Fibroblast of the aortic adventitia (primary cell): ENCODE results near the gene LGALS12. TPM values are rescaled to one million over a fixed set of nuclear protein-coding genes. Genes with fewer than 3 reads are reported as not detected.

Source experiments
- DNase-seq: peaks from one replicate; pipeline ENCODE4 v3.0.0-alpha.2; 2010; ENCODE audit warnings: low read depth
- H3K4me3 ChIP-seq: 2 replicates; pipeline ENCODE4 v1.5.1; 2011; ENCODE audit warnings: low read depth, mild to moderate bottlenecking, control low read depth, low read length, moderate library complexity
- CTCF ChIP-seq: IDR thresholded peaks from 2 replicates; pipeline ENCODE4 v1.5.1; 2011; ENCODE audit warnings: mild to moderate bottlenecking, low read length, control low read depth, inconsistent platforms; ENCODE audit not compliant: insufficient read depth
- total RNA-seq: library from RNA; depleted of rRNA; stranded (reverse); fragments of >200 nt; gene quantifications from 2 replicates; pipeline ENCODE4 v1.2.3, GENCODE V29; 2012; ENCODE audit warnings: low replicate concordance

LGALS12 gene
- total RNA-seq, 1 donor = not detected

DNA sequence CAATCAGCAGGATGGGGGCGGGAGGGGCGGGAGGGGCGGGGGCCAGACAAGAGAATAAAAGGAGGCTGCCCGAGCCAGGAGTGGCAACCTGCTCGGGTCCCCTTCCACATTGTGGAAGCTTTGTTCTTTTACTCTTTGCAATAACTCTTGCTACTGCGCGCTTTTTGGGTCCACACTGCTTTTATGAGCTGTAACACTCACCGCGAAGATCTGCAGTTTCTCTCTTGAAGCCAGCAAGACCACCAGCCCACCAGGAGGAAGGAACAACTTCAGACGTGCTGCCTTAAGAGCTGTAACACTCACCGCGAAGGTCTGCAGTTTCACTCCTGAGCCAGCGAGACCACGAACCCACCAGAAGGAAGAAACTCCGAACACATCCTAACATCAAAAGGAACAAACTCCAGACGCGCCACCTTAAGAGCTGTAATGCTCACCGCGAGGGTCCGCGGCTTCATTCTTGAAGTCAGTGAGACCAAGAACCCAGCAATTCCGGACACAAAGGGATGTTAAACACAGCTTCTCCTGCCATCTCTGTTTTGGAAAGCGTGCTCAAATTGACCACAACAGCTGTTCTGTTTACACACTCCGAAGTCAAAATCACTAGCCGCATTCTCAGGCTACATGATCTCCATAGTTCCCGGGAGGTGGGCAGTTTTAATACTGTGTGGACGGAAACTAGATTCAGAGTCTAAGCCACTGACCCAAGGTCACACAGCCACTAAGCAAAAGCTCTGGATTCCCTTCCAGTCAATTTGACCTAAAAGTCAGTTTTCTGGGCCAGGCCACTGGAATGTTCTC, 45.4 kb downstream of the LGALS12 start:
- no peak for DNase-seq
- no peak for TF ChIP-seq CTCF

GRCh38 chr11:63551889-63552266, 46.0 kb downstream of the LGALS12 start:
- TF ChIP-seq CTCF = no peak
- DNase-seq = no peak
- no peak overlapping the region for H3K4me3 ChIP-seq

More for the DNA sequence above, 45.4 kb downstream of the LGALS12 start:
- no peak overlapping the region for H3K4me3 ChIP-seq

- no peak for TF ChIP-seq CTCF
- H3K4me3 ChIP-seq = no peak overlapping the region
- DNase-seq = no peak
Measured at GRCh38 chr11:63552921-63553320, 47.0 kb downstream of the LGALS12 start.

DNA sequence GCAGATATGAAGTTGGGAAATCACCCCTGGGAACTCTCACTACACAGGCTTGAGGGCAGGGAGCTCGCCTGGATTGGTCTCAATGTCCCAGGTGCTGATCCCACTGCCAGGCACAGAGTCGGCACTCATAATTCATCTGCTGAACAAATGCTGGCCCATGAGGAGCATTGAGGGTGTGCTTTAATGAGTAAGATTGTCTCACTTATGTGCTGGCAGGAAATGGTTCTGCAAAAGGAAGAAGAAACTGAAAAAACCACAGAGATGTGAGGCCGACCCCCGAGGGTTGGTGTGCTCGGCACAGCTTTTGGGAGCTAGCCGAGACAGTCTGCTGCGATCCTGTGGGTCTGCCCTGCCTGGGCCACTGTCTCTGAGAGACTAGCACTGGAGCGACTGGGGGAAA, 47.9 kb downstream of the LGALS12 start:
- DNase-seq = no peak
- no peak overlapping the region for H3K4me3 ChIP-seq
- no peak for TF ChIP-seq CTCF

GRCh38 chr11:63554877-63555223, 49.0 kb downstream of the LGALS12 start:
- DNase-seq = no peak
- H3K4me3 ChIP-seq = no peak overlapping the region
- TF ChIP-seq CTCF = no peak

- H3K4me3 ChIP-seq = no peak overlapping the region
- TF ChIP-seq CTCF = no peak
- DNase-seq = no peak
Measured at GRCh38 chr11:63556404-63557013, 50.6 kb downstream of the LGALS12 start.

DNA sequence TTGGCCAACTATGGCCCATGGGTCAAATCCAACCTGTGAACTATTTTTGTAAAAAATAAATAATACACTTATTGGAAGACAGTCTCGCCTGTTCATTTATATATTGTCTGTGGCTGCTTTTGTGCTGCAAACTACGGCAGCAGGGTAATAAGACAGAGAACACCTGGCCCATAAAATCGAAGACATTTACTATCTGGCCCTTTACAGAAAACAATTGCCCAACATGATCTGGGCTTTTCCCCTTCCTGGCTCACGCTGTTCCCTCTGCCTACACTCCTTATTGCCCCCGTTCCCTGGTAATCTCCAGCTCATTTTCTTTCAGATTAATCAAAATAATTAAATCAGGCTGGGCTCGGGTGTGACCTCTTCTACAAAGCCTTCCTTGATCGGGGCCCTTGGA, 51.7 kb downstream of the LGALS12 start:
- H3K4me3 ChIP-seq = no peak overlapping the region
- TF ChIP-seq CTCF = no peak
- DNase-seq = no peak
